Measurements from ENCODE around the gene FYCO1.

FYCO1 gene

GRCh38 chr3:45979378-45979777 is 16.2 kb downstream of the FYCO1 start:
- TF ChIP-seq RAD21 (IDR thresholded peaks at IDR 0.05; ENCODE audit: low read depth) = no peak

- no peak for TF ChIP-seq YY1 (IDR thresholded peaks at IDR 0.05; ENCODE audit: low read depth)
- TF ChIP-seq USF1 (IDR thresholded peaks at IDR 0.05) = no peak
- no peak for TF ChIP-seq TCF12 (IDR thresholded peaks at IDR 0.05; ENCODE audit: low read depth)
- no peak for TF ChIP-seq TEAD4 (IDR thresholded peaks at IDR 0.05)
- peak; percentile 76 for TF ChIP-seq NFIC (IDR thresholded peaks at IDR 0.05)
- TF ChIP-seq TAF1 (IDR thresholded peaks at IDR 0.05; ENCODE audit: low read depth) = no peak
- no peak for TF ChIP-seq CEBPB (IDR thresholded peaks at IDR 0.05)
- TF ChIP-seq FOXM1 (IDR thresholded peaks at IDR 0.05; ENCODE audit: borderline replicate concordance, low read depth) = no peak
- TF ChIP-seq MAX (IDR thresholded peaks at IDR 0.05) = 0 out of 2 replicates have a peak, but pooled peaks have one; percentile 22
- no peak for TF ChIP-seq RAD21 (IDR thresholded peaks at IDR 0.05; ENCODE audit: low read depth)
- TF ChIP-seq ZBTB7A (IDR thresholded peaks at IDR 0.05; ENCODE audit: low read depth) = no peak
- no peak for TF ChIP-seq REST (IDR thresholded peaks at IDR 0.05; ENCODE audit: low read depth)
- TF ChIP-seq EP300 (IDR thresholded peaks at IDR 0.05; ENCODE audit: borderline replicate concordance) = no peak
Observed at GRCh38 chr3:45978006-45978761, 17.4 kb downstream of the FYCO1 start.

GRCh38 chr3:45976191-45977091 is 19.2 kb downstream of the FYCO1 start:
- no peak for TF ChIP-seq REST (IDR thresholded peaks at IDR 0.05; ENCODE audit: low read depth)
- TF ChIP-seq MAX (IDR thresholded peaks at IDR 0.05) = no peak
- no peak for TF ChIP-seq FOXM1 (IDR thresholded peaks at IDR 0.05; ENCODE audit: borderline replicate concordance, low read depth)

GRCh38 chr3:45975686-45976085 is 19.9 kb downstream of the FYCO1 start:
- no peak for TF ChIP-seq YY1 (IDR thresholded peaks at IDR 0.05; ENCODE audit: low read depth)
- TF ChIP-seq CREB1 (IDR thresholded peaks at IDR 0.05; ENCODE audit: low read depth) = no peak
- no peak for TF ChIP-seq CEBPB (IDR thresholded peaks at IDR 0.05)
- TF ChIP-seq ZBTB7A (IDR thresholded peaks at IDR 0.05; ENCODE audit: low read depth) = no peak
- TF ChIP-seq RAD21 (IDR thresholded peaks at IDR 0.05; ENCODE audit: low read depth) = no peak
- no peak for TF ChIP-seq TEAD4 (IDR thresholded peaks at IDR 0.05)
- no peak for TF ChIP-seq TCF12 (IDR thresholded peaks at IDR 0.05; ENCODE audit: low read depth)
- no peak for TF ChIP-seq EP300 (IDR thresholded peaks at IDR 0.05; ENCODE audit: borderline replicate concordance)
- no peak for TF ChIP-seq MAX (IDR thresholded peaks at IDR 0.05)

GRCh38 chr3:45974686-45975085 is 20.9 kb downstream of the FYCO1 start:
- TF ChIP-seq NFIC (IDR thresholded peaks at IDR 0.05) (no peak), MAX (IDR thresholded peaks at IDR 0.05) (no peak), EP300 (IDR thresholded peaks at IDR 0.05; ENCODE audit: borderline replicate concordance) (no peak), CREB1 (IDR thresholded peaks at IDR 0.05; ENCODE audit: low read depth) (no peak), CEBPB (IDR thresholded peaks at IDR 0.05) (no peak), YY1 (IDR thresholded peaks at IDR 0.05; ENCODE audit: low read depth) (no peak), EGR1 (IDR thresholded peaks at IDR 0.05) (no peak), USF1 (IDR thresholded peaks at IDR 0.05) (no peak), TAF1 (IDR thresholded peaks at IDR 0.05; ENCODE audit: low read depth) (no peak), FOXM1 (IDR thresholded peaks at IDR 0.05; ENCODE audit: borderline replicate concordance, low read depth) (no peak), ZBTB7A (IDR thresholded peaks at IDR 0.05; ENCODE audit: low read depth) (no peak), TEAD4 (IDR thresholded peaks at IDR 0.05) (no peak), RAD21 (IDR thresholded peaks at IDR 0.05; ENCODE audit: low read depth) (no peak), REST (IDR thresholded peaks at IDR 0.05; ENCODE audit: low read depth) (no peak), TCF12 (IDR thresholded peaks at IDR 0.05; ENCODE audit: low read depth) (no peak)
